CD1c-positive myeloid dendritic cell (primary cell): ENCODE data around the gene STK11IP.

Source experiments
- DNase-seq: peaks from one replicate; pipeline ENCODE4 v3.0.0-alpha.2; 2016; ENCODE audit errors: extremely low spot score

The STK11IP gene

GRCh38 chr2:219616550-219616949, 18.9 kb downstream of the STK11IP start:
- DNase-seq = no peak

DNA sequence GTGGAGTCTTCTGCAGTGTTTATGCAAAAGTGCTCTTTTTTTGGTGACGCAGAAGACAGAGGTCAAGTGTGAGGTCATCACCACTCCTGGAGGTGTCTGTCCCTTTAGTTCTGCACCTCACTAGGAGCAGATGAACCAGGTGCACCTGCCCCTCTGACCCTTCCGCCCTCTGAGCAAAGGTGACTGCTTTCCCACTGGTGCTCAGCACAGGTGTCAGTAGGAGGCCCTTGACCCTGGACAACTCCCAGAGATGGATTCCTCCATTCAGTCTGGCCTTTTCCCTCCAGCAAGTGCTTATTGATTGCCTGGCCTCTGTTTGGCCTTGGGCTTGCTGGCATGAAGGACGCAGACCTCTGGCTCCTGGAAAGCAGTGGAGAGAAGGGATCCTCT, 21.1 kb downstream of the STK11IP start:
- no peak for DNase-seq

DNA sequence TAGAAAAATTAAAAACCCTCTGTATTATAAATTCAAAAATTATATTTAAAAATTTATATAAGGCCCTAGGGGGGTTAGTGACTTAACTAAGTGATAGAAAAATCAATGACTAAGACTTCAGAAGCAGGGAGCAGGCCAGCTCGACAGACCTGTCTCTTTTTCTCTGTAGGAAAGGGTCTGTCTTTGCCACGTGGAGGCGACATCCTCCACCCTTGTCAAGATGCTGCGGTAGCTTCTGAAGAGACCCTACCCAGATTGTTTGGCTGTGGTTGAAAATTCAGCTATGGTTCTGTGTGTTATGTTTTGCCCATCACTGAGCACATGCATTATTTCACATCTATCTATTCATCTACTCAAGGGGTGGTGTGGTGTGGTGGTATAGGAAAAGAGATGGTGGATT, 21.6 kb downstream of the STK11IP start:
- no peak for DNase-seq

DNA sequence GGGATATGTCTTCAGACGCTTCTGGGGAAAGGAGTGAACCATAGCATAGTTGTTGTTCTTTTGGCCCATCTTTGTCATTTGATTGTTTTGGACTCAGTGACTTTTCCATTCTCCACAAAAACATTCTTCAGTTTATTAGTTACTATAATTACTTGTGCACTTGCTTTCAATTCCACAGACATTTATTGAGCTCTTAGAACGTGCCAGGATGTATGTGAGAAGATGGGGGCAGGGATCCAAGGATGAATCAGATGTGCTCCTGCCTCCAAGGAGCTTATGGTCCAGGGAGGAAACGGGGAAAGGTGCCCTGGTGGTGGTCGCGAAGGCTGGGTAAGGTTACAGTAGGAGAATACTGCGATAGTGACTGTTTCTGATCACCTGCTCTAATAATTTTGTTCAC, 22.9 kb downstream of the STK11IP start:
- no peak for DNase-seq

GRCh38 chr2:219621935-219622334, 24.3 kb downstream of the STK11IP start:
- DNase-seq = peak; percentile 24

DNA sequence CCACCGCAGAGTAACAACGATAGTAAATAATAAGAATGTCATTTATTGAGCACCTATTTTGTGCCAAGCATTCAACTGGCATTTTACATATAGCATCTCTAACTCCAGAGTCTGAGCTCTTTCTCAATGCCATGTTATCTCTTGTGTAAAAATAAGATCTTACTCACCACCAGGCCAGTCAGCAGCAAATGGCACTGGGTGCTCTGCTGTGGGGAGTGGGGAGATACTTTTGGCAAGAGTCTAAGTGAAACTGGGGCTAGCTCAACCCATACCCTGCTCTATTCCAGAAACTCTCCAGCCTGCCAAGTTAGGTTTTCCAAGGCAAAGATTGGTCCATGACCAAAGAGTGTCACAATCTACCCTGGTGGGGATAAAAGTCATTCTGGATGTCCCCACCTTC, 24.8 kb downstream of the STK11IP start:
- DNase-seq = no peak

DNA sequence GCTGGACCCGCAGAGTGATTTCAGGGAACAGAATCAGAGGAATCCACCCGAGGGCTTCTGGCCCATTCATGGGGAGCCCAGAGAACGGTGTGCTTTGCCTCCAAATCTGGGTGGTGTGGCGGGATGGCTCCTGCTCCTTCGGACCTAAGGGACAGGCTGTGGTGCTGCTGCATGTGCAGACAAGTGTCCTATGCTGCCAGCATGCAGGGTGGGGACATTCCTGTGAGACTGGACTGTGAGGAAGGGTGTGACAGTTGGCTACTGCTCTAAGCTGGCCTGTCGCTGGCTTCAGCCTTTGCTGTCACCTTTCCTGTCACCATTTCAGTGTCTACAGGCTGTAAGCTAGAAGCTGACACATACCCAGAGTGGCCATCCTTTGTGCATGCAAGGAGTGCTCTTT, 26.9 kb downstream of the STK11IP start:
- DNase-seq = no peak

DNA sequence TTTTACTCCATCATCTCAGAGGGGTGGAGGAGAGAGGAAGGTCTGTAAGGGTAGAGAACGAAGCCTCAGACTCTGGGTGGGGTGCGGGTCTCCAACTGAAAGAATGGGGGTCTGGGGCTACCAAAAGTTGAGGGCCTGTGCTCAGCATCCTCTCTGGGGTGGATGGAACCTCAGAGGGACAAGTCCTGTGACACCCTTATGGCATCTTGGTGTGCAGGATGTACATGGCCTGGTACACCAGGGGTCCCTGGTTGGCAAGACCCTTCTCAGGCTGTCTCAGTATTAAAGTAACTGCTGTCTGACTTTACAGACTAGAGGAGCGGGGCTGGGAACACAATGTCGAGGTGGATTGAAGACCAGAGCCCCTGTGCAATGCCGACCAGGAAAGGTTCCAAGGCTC, 27.5 kb downstream of the STK11IP start:
- no peak for DNase-seq

- no peak for DNase-seq
These were observed 28.9 kb downstream of the STK11IP start for GRCh38 chr2:219626540-219626939.

- DNase-seq = peak; percentile 19
These were observed 29.7 kb downstream of the STK11IP start, which contains the start of gene SLC4A3 for GRCh38 chr2:219627103-219628100. Gene SLC4A3, plus strand, starts transcription at chr2:219627630. Its CDS starts 363 bp downstream, at chr2:219627993.

- no peak for DNase-seq
These were observed 30.8 kb downstream of the STK11IP start for GRCh38 chr2:219628235-219628985.

DNA sequence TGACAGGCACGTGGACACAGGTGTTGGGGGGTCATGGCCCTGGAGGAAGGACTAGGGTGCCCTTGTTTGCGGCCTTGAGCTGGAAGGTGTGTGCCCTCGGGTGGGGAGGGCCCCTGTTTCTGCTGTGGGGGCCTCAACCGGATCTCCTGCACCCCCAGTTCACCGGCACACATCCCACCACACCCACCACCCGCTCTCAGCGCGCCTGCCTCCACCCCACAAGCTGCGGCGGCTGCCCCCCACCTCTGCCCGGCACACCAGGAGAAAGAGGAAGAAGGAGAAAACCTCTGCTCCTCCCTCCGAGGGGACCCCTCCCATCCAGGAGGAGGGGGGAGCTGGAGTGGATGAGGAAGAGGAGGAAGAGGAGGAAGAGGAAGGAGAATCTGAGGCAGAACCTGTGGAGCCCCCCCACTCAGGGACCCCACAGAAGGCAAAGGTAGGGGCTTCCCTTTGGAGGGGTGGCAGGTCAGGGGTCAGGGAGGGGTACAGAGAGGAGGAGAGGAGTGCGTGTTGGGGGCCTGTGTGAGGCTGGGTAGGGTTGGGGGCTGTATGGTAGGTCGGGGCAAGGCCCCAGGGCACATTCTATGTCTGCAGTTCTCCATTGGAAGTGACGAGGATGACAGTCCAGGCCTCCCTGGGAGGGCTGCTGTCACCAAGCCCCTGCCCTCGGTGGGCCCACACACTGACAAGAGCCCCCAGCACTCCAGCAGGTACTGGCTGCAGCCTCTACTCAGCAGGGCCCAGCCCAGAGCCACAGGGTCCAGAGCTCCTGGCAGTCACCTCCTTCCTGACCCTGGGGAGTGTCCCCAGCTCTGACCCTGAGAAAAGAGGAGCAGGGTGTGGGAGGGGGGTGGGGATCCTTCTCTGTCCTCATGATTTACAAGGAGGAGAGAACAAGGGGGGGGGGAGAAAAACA, 31.6 kb downstream of the STK11IP start:
- no peak for DNase-seq

- DNase-seq = no peak
These were observed 32.5 kb downstream of the STK11IP start for GRCh38 chr2:219629976-219630695.

GRCh38 chr2:219630770-219631405, 33.2 kb downstream of the STK11IP start:
- no peak for DNase-seq

GRCh38 chr2:219631406-219631891, 33.8 kb downstream of the STK11IP start:
- no peak for DNase-seq

- DNase-seq = no peak
These were observed 34.5 kb downstream of the STK11IP start for GRCh38 chr2:219631904-219632759.

DNA sequence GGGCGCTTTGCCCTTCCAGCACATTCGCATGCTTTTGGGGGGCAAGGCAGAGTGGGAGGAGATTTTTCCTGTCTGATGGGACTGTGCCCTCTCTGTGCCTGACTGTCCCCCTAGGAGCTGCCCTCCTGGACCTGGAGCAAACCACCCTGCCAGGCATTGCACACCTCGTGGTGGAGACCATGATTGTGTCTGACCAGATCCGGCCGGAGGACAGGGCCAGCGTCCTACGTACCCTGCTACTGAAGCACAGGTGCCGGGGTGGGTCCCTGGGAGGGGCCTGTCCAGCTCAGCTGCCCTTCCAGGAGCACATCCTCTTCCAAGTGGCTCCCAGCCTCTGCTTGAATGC, 35.1 kb downstream of the STK11IP start:
- DNase-seq = no peak

GRCh38 chr2:219633276-219634065, 35.8 kb downstream of the STK11IP start:
- DNase-seq = no peak
